CD14-positive monocyte (primary cell): ENCODE data around the gene TGM1. TPM values are rescaled to one million over a fixed set of nuclear protein-coding genes. Genes with fewer than 3 reads are reported as not detected.
"Not testable (repeated sequence)": the region's sequence is repeated elsewhere in the genome, so short reads cannot be mapped to it uniquely, and the experiment has no call there.

Experiments used
- DNase-seq, 3 donors: peaks; one replicate each; pipeline ENCODE4 v3.0.0-alpha.2; 2011 to 2022
- H2AFZ ChIP-seq: 2 replicates; pipeline ENCODE4 v1.6.0; 2012; ENCODE audit warnings: mild to moderate bottlenecking, low read depth, low read length, inconsistent platforms; ENCODE audit not compliant: insufficient read depth, poor library complexity, severe bottlenecking
- H3K27ac ChIP-seq, 2 donors: 1 replicate in 1 of 2; 2 replicates in 1 of 2; pipeline ENCODE4 v1.5.1; 2012 to 2013; ENCODE audit warnings: low read length in 2 of 2, control low read depth in 1 of 2, inconsistent platforms in 1 of 2, low read depth in 1 of 2, mild to moderate bottlenecking in 1 of 2
- H3K27me3 ChIP-seq, 2 donors: one replicate each; pipeline versions ENCODE4 v1.6.0 to v1.6.1; 2011 to 2013; ENCODE audit warnings: low read length in 2 of 2; ENCODE audit not compliant: control insufficient read depth in 2 of 2, insufficient read depth in 2 of 2
- H3K36me3 ChIP-seq, 2 donors: replicated peaks in 1 of 2; 1 replicate in 1 of 2; 2 replicates in 1 of 2; pipeline versions ENCODE4 v1.5.1 to v1.6.1; 2012 to 2013; ENCODE audit warnings: low read length in 2 of 2, control low read depth in 1 of 2, inconsistent platforms in 1 of 2, mild to moderate bottlenecking in 1 of 2; ENCODE audit not compliant: insufficient read depth in 2 of 2, control insufficient read depth in 1 of 2
- H3K4me1 ChIP-seq, 2 donors: 1 replicate in 1 of 2; 2 replicates in 1 of 2; pipeline versions ENCODE4 v1.5.1 to v1.6.1; 2012 to 2013; ENCODE audit warnings: low read length in 2 of 2, control low read depth in 1 of 2, inconsistent platforms in 1 of 2, mild to moderate bottlenecking in 1 of 2, moderate library complexity in 1 of 2; ENCODE audit not compliant: insufficient read depth in 2 of 2, control insufficient read depth in 1 of 2
- H3K4me2 ChIP-seq: replicated peaks from 2 replicates; pipeline ENCODE3; 2012; ENCODE audit warnings: low read length, moderate library complexity, mild to moderate bottlenecking; ENCODE audit not compliant: poor library complexity, severe bottlenecking; ENCODE audit errors: extremely low read depth
- H3K4me3 ChIP-seq, 3 experiments: fragments of 200-600 bp in 1 of 3; sonication (generic) in 1 of 3; replicated peaks in 1 of 3; 1 replicate in 2 of 3; 2 replicates in 1 of 3; pipeline ENCODE4 v1.5.1; 2011 to 2013; ENCODE audit warnings: low read length in 3 of 3, mild to moderate bottlenecking in 3 of 3, control low read depth in 2 of 3, low read depth in 2 of 3, inconsistent platforms in 1 of 3, moderate library complexity in 1 of 3
- H3K79me2 ChIP-seq: 2 replicates; pipeline ENCODE4 v1.6.0; 2012; ENCODE audit warnings: mild to moderate bottlenecking, control low read depth, inconsistent platforms, low read length, moderate library complexity; ENCODE audit not compliant: insufficient read depth
- H3K9ac ChIP-seq: 2 replicates; pipeline ENCODE4 v1.6.0; 2017; ENCODE audit warnings: low read length, mild to moderate bottlenecking; ENCODE audit not compliant: insufficient read depth, poor library complexity, severe bottlenecking
- H3K9me3 ChIP-seq, 2 donors: replicated peaks in 1 of 2; 1 replicate in 1 of 2; 2 replicates in 1 of 2; pipeline versions ENCODE4 v1.5.1 to v1.6.1; 2012 to 2013; ENCODE audit warnings: low read length in 2 of 2, control low read depth in 1 of 2; ENCODE audit not compliant: control insufficient read depth in 1 of 2, insufficient read depth in 1 of 2
- H4K20me1 ChIP-seq: 2 replicates; pipeline ENCODE4 v1.6.0; 2012; ENCODE audit warnings: mild to moderate bottlenecking, low read length, control low read depth, moderate library complexity; ENCODE audit not compliant: insufficient read depth
- H3K27ac Mint-ChIP-seq, 7 donors: one replicate each; pipeline ENCODE4 v1.8.0; 2020; ENCODE audit warnings: mild to moderate bottlenecking in 7 of 7, mixed read lengths in 7 of 7, moderate library complexity in 6 of 7, inconsistent platforms in 2 of 7
- H3K27me3 Mint-ChIP-seq, 3 donors: one replicate each; pipeline ENCODE4 v1.8.0; 2021 to 2022; ENCODE audit warnings: low read depth in 3 of 3, mild to moderate bottlenecking in 3 of 3, mixed read lengths in 3 of 3, moderate library complexity in 3 of 3, inconsistent platforms in 1 of 3
- H3K36me3 Mint-ChIP-seq, 2 donors: one replicate each; pipeline ENCODE4 v1.8.0; 2020; ENCODE audit warnings: mixed read lengths in 2 of 2, inconsistent platforms in 1 of 2, mild to moderate bottlenecking in 1 of 2
- H3K4me1 Mint-ChIP-seq: one replicate; pipeline ENCODE4 v1.8.0; 2020; ENCODE audit warnings: mild to moderate bottlenecking, mixed read lengths
- H3K4me3 Mint-ChIP-seq, 2 donors: one replicate each; pipeline ENCODE4 v1.8.0; 2020; ENCODE audit warnings: mild to moderate bottlenecking in 2 of 2, mixed read lengths in 2 of 2, moderate library complexity in 1 of 2
- H3K9me3 Mint-ChIP-seq, 7 donors: one replicate each; pipeline ENCODE4 v1.8.0; 2020 to 2022; ENCODE audit warnings: mixed read lengths in 7 of 7, mild to moderate bottlenecking in 6 of 7, moderate library complexity in 6 of 7, inconsistent platforms in 2 of 7
- WGBS: methylation state at CpG from one replicate; pipeline ENCODE4 v1.1.5; 2013; ENCODE audit warnings: missing lambda C conversion rate; ENCODE audit not compliant: insufficient coverage; 5-methylcytosine and 5-hydroxymethylcytosine counted together
- intact Hi-C, 2 donors: fragments of 100-400 bp; cut with micrococcal nuclease; formaldehyde crosslinking; loops; one replicate each; pipeline versions ENCODE4 v1.15.0 to v1.15.1; 2023
- polyA plus RNA-seq, 3 donors: library from polyadenylated mRNA; depleted of rRNA in 1 of 3; unstranded in 2 of 3; stranded (reverse) in 1 of 3; fragments of 300-500 nt in 2 of 3; fragments of >200 nt in 1 of 3; fragmentation: Illumina TruSeq in 2 of 3; gene quantifications; 1 replicate in 2 of 3; 2 replicates in 1 of 3; pipeline ENCODE4 v1.2.3, GENCODE V29; 2012 to 2021
- small RNA-seq: library from RNA; depleted of rRNA; stranded (forward); fragments of <200 nt; gene quantifications from one replicate; pipeline ENCODE3, GENCODE V24; 2012; ENCODE audit warnings: low read depth; ENCODE audit not compliant: insufficient read length

TGM1 gene
- polyA plus RNA-seq, 3 donors = 7.8 TPM; not detected in 2

GRCh38 chr14:24202538-24202937 is 60.4 kb downstream of the TGM1 start:
- H3K4me3 Mint-ChIP-seq, H3K27ac ChIP-seq, H3K4me3 ChIP-seq, H3K4me1 ChIP-seq, H3K27me3 Mint-ChIP-seq, DNase-seq, H2AFZ ChIP-seq, H3K9me3 ChIP-seq, intact Hi-C loops, H3K27ac Mint-ChIP-seq, H3K9ac ChIP-seq, H3K4me2 ChIP-seq, H3K27me3 ChIP-seq: not testable (repeated sequence)
- peaks cover 32 to 59% of the 10 kb centered on the region in 2 donors for H3K36me3 ChIP-seq
- H3K4me1 Mint-ChIP-seq = peaks cover 12% of the 10 kb centered on the region
- peaks cover 26% of the 10 kb centered on the region for H4K20me1 ChIP-seq
- 100% methylated on average over 8 of the region's 8 CpGs for WGBS
- H3K36me3 Mint-ChIP-seq = peaks cover 64 to 81% of the 10 kb centered on the region in 2 donors
- peaks cover 6 to 23% (median 15%) of the 10 kb centered on the region in 7 donors for H3K9me3 Mint-ChIP-seq
- peaks cover 20% of the 10 kb centered on the region for H3K79me2 ChIP-seq

Small RNA genes within 50 kb of the gene (small RNA-seq; reads per million reads assigned to genes)
- gene CHMP4A = not detected
- gene MDP1 = not detected

Other genes starting within 250 kb of the TGM1 start
- 1 to 10 TPM in 1 of 3 donors, not detected in 2; 1.0 TPM for gene CARMIL3, start 211.2 kb downstream of the TGM1 start, polyA plus RNA-seq
- not detected for gene CPNE6, start 191.6 kb downstream of the TGM1 start, polyA plus RNA-seq
- 10 to 100 TPM; 29.9 to 34.2 (median 31.3) TPM for gene PCK2, start 168.9 kb downstream of the TGM1 start, polyA plus RNA-seq
- 10 to 100 TPM; 45.6 to 56.6 (median 48.8) TPM for gene DCAF11, start 148.4 kb downstream of the TGM1 start, polyA plus RNA-seq
- gene NRL, start 148.2 kb downstream of the TGM1 start, polyA plus RNA-seq = 1 to 10 TPM; 1.1 to 1.5 (median 1.3) TPM
- 1 to 10 TPM in 1 of 3 donors, not detected in 2; 2.1 TPM for gene FITM1, start 132.5 kb downstream of the TGM1 start, polyA plus RNA-seq
- gene PSME1, start 127.0 kb downstream of the TGM1 start, polyA plus RNA-seq = 100 to 1,000 TPM; 435 to 759 (median 729) TPM
- 1 to 10 TPM; 6.4 to 9.4 (median 8.5) TPM for gene EMC9, start 121.6 kb downstream of the TGM1 start, polyA plus RNA-seq
- gene PSME2, start 116.6 kb downstream of the TGM1 start, polyA plus RNA-seq = 100 to 1,000 TPM; 237 to 593 (median 579) TPM
- 10 to 100 TPM; 30.7 to 63.2 (median 36.8) TPM for gene RNF31, start 115.7 kb downstream of the TGM1 start, polyA plus RNA-seq
- 100 to 1,000 TPM in 1 of 3 donors, 10 to 100 TPM in 2; 44.7 to 208 (median 56.0) TPM for gene IRF9, start 101.9 kb downstream of the TGM1 start, polyA plus RNA-seq
- 10 to 100 TPM in 1 of 3 donors, 1 to 10 TPM in 2; 1.4 to 46.4 (median 2.3) TPM for gene REC8, start 91.1 kb downstream of the TGM1 start, polyA plus RNA-seq
- 10 to 100 TPM in 1 of 3 donors, 1 to 10 TPM in 2; 4.1 to 14.2 (median 4.3) TPM for gene IPO4, start 74.4 kb downstream of the TGM1 start, polyA plus RNA-seq
- 10 to 100 TPM; 14.6 to 56.0 (median 51.1) TPM for gene TM9SF1, start 67.7 kb downstream of the TGM1 start, polyA plus RNA-seq
- gene TSSK4, start 57.5 kb downstream of the TGM1 start, polyA plus RNA-seq = under 1 TPM in 2 of 3 donors, not detected in 1; 0.07 to 0.13 TPM
- gene CHMP4A, start 49.7 kb downstream of the TGM1 start, polyA plus RNA-seq = 100 to 1,000 TPM in 2 of 3 donors, 10 to 100 TPM in 1; 99.0 to 128 (median 102) TPM
- gene MDP1, start 47.1 kb downstream of the TGM1 start, polyA plus RNA-seq = 10 to 100 TPM; 17.5 to 49.6 (median 37.5) TPM
- gene NEDD8, start 30.8 kb downstream of the TGM1 start, polyA plus RNA-seq = 100 to 1,000 TPM; 164 to 335 (median 306) TPM
- 10 to 100 TPM; 84.4 to 84.7 (median 84.5) TPM for gene GMPR2, start 30.2 kb downstream of the TGM1 start, polyA plus RNA-seq
- gene TINF2, start 20.6 kb downstream of the TGM1 start, polyA plus RNA-seq = 100 to 1,000 TPM in 2 of 3 donors, 10 to 100 TPM in 1; 63.6 to 151 (median 137) TPM
- 100 to 1,000 TPM in 1 of 3 donors, 10 to 100 TPM in 2; 34.5 to 125 (median 35.4) TPM for gene RABGGTA, start 8.4 kb upstream of the TGM1 start, polyA plus RNA-seq
- gene DHRS1, start 36.6 kb upstream of the TGM1 start, polyA plus RNA-seq = 10 to 100 TPM; 31.6 to 49.4 (median 48.8) TPM
- gene NOP9, start 36.7 kb upstream of the TGM1 start, polyA plus RNA-seq = 10 to 100 TPM in 1 of 3 donors, 1 to 10 TPM in 2; 1.2 to 16.6 (median 1.3) TPM
- gene CIDEB, start 44.8 kb upstream of the TGM1 start, polyA plus RNA-seq = 100 to 1,000 TPM in 1 of 3 donors, 10 to 100 TPM in 2; 36.4 to 126 (median 63.8) TPM
- gene LTB4R2, start 47.0 kb upstream of the TGM1 start, polyA plus RNA-seq = 10 to 100 TPM in 1 of 3 donors, 1 to 10 TPM in 2; 2.7 to 25.1 (median 2.9) TPM
- gene LTB4R, start 48.3 kb upstream of the TGM1 start, polyA plus RNA-seq = 10 to 100 TPM; 51.5 to 98.5 (median 87.3) TPM
- 10 to 100 TPM in 1 of 3 donors, under 1 TPM in 2; 0.69 to 11.9 (median 0.70) TPM for gene ADCY4, start 71.9 kb upstream of the TGM1 start, polyA plus RNA-seq
- gene RIPK3, start 76.8 kb upstream of the TGM1 start, polyA plus RNA-seq = 10 to 100 TPM; 11.7 to 69.6 (median 11.8) TPM
- not detected for gene NFATC4, start 105.0 kb upstream of the TGM1 start, polyA plus RNA-seq
- under 1 TPM; 0.18 to 0.84 (median 0.40) TPM for gene NYNRIN, start 135.8 kb upstream of the TGM1 start, polyA plus RNA-seq
- 1 to 10 TPM in 1 of 3 donors, under 1 TPM in 1, not detected in 1; 0.07 to 1.1 TPM for gene CBLN3, start 166.5 kb upstream of the TGM1 start, polyA plus RNA-seq
- 10 to 100 TPM; 12.4 to 39.8 (median 16.0) TPM for gene KHNYN, start 166.8 kb upstream of the TGM1 start, polyA plus RNA-seq
- 100 to 1,000 TPM in 1 of 3 donors, 10 to 100 TPM in 2; 37.3 to 110 (median 39.2) TPM for gene SDR39U1, start 179.6 kb upstream of the TGM1 start, polyA plus RNA-seq
- not detected for gene CMA1, start 245.1 kb upstream of the TGM1 start, polyA plus RNA-seq